ENCODE results near the gene NCCRP1.

Gene NCCRP1

GRCh38 chr19:39158646-39159260 is 38.0 kb upstream of the NCCRP1 start:
- DNase-seq = no peak
- no peak overlapping the region for H3K27ac Mint-ChIP-seq
- no peaks in the 10 kb centered on the region for H3K9me3 Mint-ChIP-seq
- no peaks in the 10 kb centered on the region for H3K27me3 Mint-ChIP-seq
- no peak overlapping the region for H3K4me3 Mint-ChIP-seq
- no peaks in the 10 kb centered on the region for H3K36me3 Mint-ChIP-seq
- CTCF ChIA-PET = no interaction called here
- peaks cover 19% of the 10 kb centered on the region for H3K4me1 Mint-ChIP-seq

- CTCF ChIA-PET = no interaction called here
- Mint-ChIP-seq H3K36me3 (no peaks in the 10 kb centered on the region), H3K4me3 (no peak overlapping the region)
Measured at GRCh38 chr19:39160523-39160861, 36.3 kb upstream of the NCCRP1 start.

GRCh38 chr19:39160889-39161672 is 35.7 kb upstream of the NCCRP1 start:
- Mint-ChIP-seq H3K27ac (no peak overlapping the region), H3K9me3 (no peaks in the 10 kb centered on the region), H3K36me3 (no peaks in the 10 kb centered on the region), H3K27me3 (no peaks in the 10 kb centered on the region), H3K4me1 (peaks cover 2% of the 10 kb centered on the region), H3K4me3 (no peak overlapping the region)
- no peak for DNase-seq
- CTCF ChIA-PET = no interaction called here

More at GRCh38 chr19:39160523-39160861, 36.3 kb upstream of the NCCRP1 start:
- H3K4me1 Mint-ChIP-seq = peaks cover 5% of the 10 kb centered on the region
- DNase-seq = no peak
- H3K27me3 Mint-ChIP-seq = no peaks in the 10 kb centered on the region
- no peaks in the 10 kb centered on the region for H3K9me3 Mint-ChIP-seq
- no peak overlapping the region for H3K27ac Mint-ChIP-seq

GRCh38 chr19:39162441-39163043 is 34.2 kb upstream of the NCCRP1 start:
- no peaks in the 10 kb centered on the region for H3K9me3 Mint-ChIP-seq
- no peaks in the 10 kb centered on the region for H3K36me3 Mint-ChIP-seq
- no peak overlapping the region for H3K4me3 Mint-ChIP-seq
- no peak overlapping the region for H3K27ac Mint-ChIP-seq
- no peaks in the 10 kb centered on the region for H3K27me3 Mint-ChIP-seq
- H3K4me1 Mint-ChIP-seq = peaks cover 2% of the 10 kb centered on the region
- CTCF ChIA-PET = no interaction called here
- DNase-seq = no peak

GRCh38 chr19:39163621-39164020 is 33.1 kb upstream of the NCCRP1 start:
- Mint-ChIP-seq H3K4me3 (no peak overlapping the region), H3K4me1 (peaks cover 2% of the 10 kb centered on the region), H3K27me3 (no peaks in the 10 kb centered on the region), H3K36me3 (no peaks in the 10 kb centered on the region), H3K9me3 (no peaks in the 10 kb centered on the region), H3K27ac (no peak overlapping the region)
- CTCF ChIA-PET = no interaction called here
- no peak for DNase-seq

GRCh38 chr19:39164289-39164688 is 32.5 kb upstream of the NCCRP1 start:
- H3K36me3 Mint-ChIP-seq = no peaks in the 10 kb centered on the region
- H3K4me1 Mint-ChIP-seq = peaks cover 2% of the 10 kb centered on the region
- CTCF ChIA-PET = no interaction called here
- no peak overlapping the region for H3K4me3 Mint-ChIP-seq
- no peak for DNase-seq
- no peaks in the 10 kb centered on the region for H3K27me3 Mint-ChIP-seq
- no peaks in the 10 kb centered on the region for H3K9me3 Mint-ChIP-seq
- no peak overlapping the region for H3K27ac Mint-ChIP-seq

GRCh38 chr19:39165857-39166256 is 30.9 kb upstream of the NCCRP1 start:
- CTCF ChIA-PET = interaction anchor here (0.5 kb wide), 1 partner anchor 359 kb away, joined by 3 read pairs; no protein-coding TSS in a partner anchor
- Mint-ChIP-seq H3K36me3 (peaks cover 2% of the 10 kb centered on the region), H3K4me3 (no peak overlapping the region), H3K27me3 (no peaks in the 10 kb centered on the region), H3K4me1 (no peaks in the 10 kb centered on the region), H3K9me3 (no peaks in the 10 kb centered on the region), H3K27ac (no peak overlapping the region)
- DNase-seq = no peak

GRCh38 chr19:39166571-39167391 is 30.0 kb upstream of the NCCRP1 start:
- no peak for DNase-seq
- no peaks in the 10 kb centered on the region for H3K27me3 Mint-ChIP-seq
- H3K27ac Mint-ChIP-seq = no peak overlapping the region
- no peak overlapping the region for H3K4me3 Mint-ChIP-seq
- CTCF ChIA-PET = interaction anchor here (0.5 kb wide), 1 partner anchor 359 kb away, joined by 3 read pairs; no protein-coding TSS in a partner anchor
- H3K9me3 Mint-ChIP-seq = no peaks in the 10 kb centered on the region
- H3K4me1 Mint-ChIP-seq = no peaks in the 10 kb centered on the region
- H3K36me3 Mint-ChIP-seq = peaks cover 2% of the 10 kb centered on the region

GRCh38 chr19:39167461-39168257 is 29.1 kb upstream of the NCCRP1 start:
- no peaks in the 10 kb centered on the region for H3K9me3 Mint-ChIP-seq
- CTCF ChIA-PET = no interaction called here
- no peak overlapping the region for H3K4me3 Mint-ChIP-seq
- DNase-seq = no peak
- peaks cover 2% of the 10 kb centered on the region for H3K36me3 Mint-ChIP-seq
- H3K4me1 Mint-ChIP-seq = no peaks in the 10 kb centered on the region
- no peaks in the 10 kb centered on the region for H3K27me3 Mint-ChIP-seq
- no peak overlapping the region for H3K27ac Mint-ChIP-seq

- no peaks in the 10 kb centered on the region for H3K9me3 Mint-ChIP-seq
- no peaks in the 10 kb centered on the region for H3K4me1 Mint-ChIP-seq
- no peak for DNase-seq
- no peak overlapping the region for H3K4me3 Mint-ChIP-seq
- H3K36me3 Mint-ChIP-seq = peaks cover 2% of the 10 kb centered on the region
- H3K27ac Mint-ChIP-seq = no peak overlapping the region
- CTCF ChIA-PET = no interaction called here
- H3K27me3 Mint-ChIP-seq = no peaks in the 10 kb centered on the region
Measured at GRCh38 chr19:39168258-39169142, 28.3 kb upstream of the NCCRP1 start.

GRCh38 chr19:39169143-39169810 is 27.5 kb upstream of the NCCRP1 start:
- no peaks in the 10 kb centered on the region for H3K27me3 Mint-ChIP-seq
- H3K4me1 Mint-ChIP-seq = no peaks in the 10 kb centered on the region
- no peak overlapping the region for H3K4me3 Mint-ChIP-seq
- no peak overlapping the region for H3K27ac Mint-ChIP-seq
- peaks cover 2% of the 10 kb centered on the region for H3K36me3 Mint-ChIP-seq
- CTCF ChIA-PET = no interaction called here
- no peak for DNase-seq
- H3K9me3 Mint-ChIP-seq = no peaks in the 10 kb centered on the region

- Mint-ChIP-seq H3K4me1 (no peaks in the 10 kb centered on the region), H3K27ac (peak overlapping the region; percentile 14), H3K9me3 (no peaks in the 10 kb centered on the region), H3K36me3 (peaks cover 2% of the 10 kb centered on the region), H3K4me3 (no peak overlapping the region), H3K27me3 (no peaks in the 10 kb centered on the region)
- no peak for DNase-seq
- CTCF ChIA-PET = no interaction called here
Measured at GRCh38 chr19:39170386-39171231, 26.2 kb upstream of the NCCRP1 start.
